ENCODE measurements around the gene COPS8.

The COPS8 gene

GRCh38 chr2:237129625-237130263, 44.1 kb downstream of the COPS8 start:
- intact Hi-C loops (cut with DNase I; ENCODE audit: low total_unique reads) = loop anchor here (10.0 kb wide), 2 partner anchors 345 to 445 kb away; no protein-coding TSS in a partner anchor
- no peaks in the 10 kb centered on the region for H3K27me3 ChIP-seq
- H3K9me3 ChIP-seq = no peaks in the 10 kb centered on the region
- no peaks in the 10 kb centered on the region for H3K36me3 ChIP-seq
- no peak for DNase-seq
- H3K27ac ChIP-seq = no peak overlapping the region
- TF ChIP-seq CTCF (IDR thresholded peaks at IDR 0.05) = no peak
- H3K4me3 ChIP-seq = no peak overlapping the region
- peaks cover 0 to 13% (median 10%) of the 10 kb centered on the region in 4 donors for H3K4me1 ChIP-seq

GRCh38 chr2:237130562-237131421, 45.1 kb downstream of the COPS8 start:
- Histone ChIP-seq H3K9me3 (no peaks in the 10 kb centered on the region), H3K27me3 (no peaks in the 10 kb centered on the region), H3K36me3 (no peaks in the 10 kb centered on the region), H3K4me1 (peaks cover 0 to 13% (median 10%) of the 10 kb centered on the region in 4 donors), H3K27ac (no peak overlapping the region), H3K4me3 (no peak overlapping the region)
- intact Hi-C loops (cut with DNase I; ENCODE audit: low total_unique reads) = no loop called here
- no peak for TF ChIP-seq CTCF (IDR thresholded peaks at IDR 0.05)
- no peak for DNase-seq

- Histone ChIP-seq H3K4me1 (peaks cover 0 to 13% (median 10%) of the 10 kb centered on the region in 4 donors), H3K27me3 (no peaks in the 10 kb centered on the region), H3K9me3 (no peaks in the 10 kb centered on the region), H3K27ac (no peak overlapping the region), H3K36me3 (no peaks in the 10 kb centered on the region), H3K4me3 (no peak overlapping the region)
- intact Hi-C loops (cut with DNase I; ENCODE audit: low total_unique reads) = no loop called here
- TF ChIP-seq CTCF (IDR thresholded peaks at IDR 0.05) = no peak
- no peak for DNase-seq
These were observed 46.3 kb downstream of the COPS8 start for GRCh38 chr2:237131749-237132533.

GRCh38 chr2:237132799-237133198, 47.1 kb downstream of the COPS8 start:
- no peak for DNase-seq
- intact Hi-C loops (cut with DNase I; ENCODE audit: low total_unique reads) = no loop called here

More at GRCh38 chr2:237132799-237133198, 47.1 kb downstream of the COPS8 start:
- Histone ChIP-seq H3K36me3 (no peaks in the 10 kb centered on the region), H3K27ac (no peak overlapping the region), H3K4me1 (peaks cover 0 to 10% (median 9%) of the 10 kb centered on the region in 4 donors), H3K27me3 (no peaks in the 10 kb centered on the region), H3K9me3 (no peaks in the 10 kb centered on the region), H3K4me3 (no peak overlapping the region)
- TF ChIP-seq CTCF (IDR thresholded peaks at IDR 0.05) = no peak
